Measurements from ENCODE around the gene ANXA7. TPM values are rescaled to one million over a fixed set of nuclear protein-coding genes. Genes with fewer than 3 reads are reported as not detected.
"Not testable (repeated sequence)": the region's sequence is repeated elsewhere in the genome, so short reads cannot be mapped to it uniquely, and the experiment has no call there.

ANXA7 gene
- total and polyA plus RNA-seq, 4 donors, result 55.6 to 72.3 (median 64.5) TPM

DNA sequence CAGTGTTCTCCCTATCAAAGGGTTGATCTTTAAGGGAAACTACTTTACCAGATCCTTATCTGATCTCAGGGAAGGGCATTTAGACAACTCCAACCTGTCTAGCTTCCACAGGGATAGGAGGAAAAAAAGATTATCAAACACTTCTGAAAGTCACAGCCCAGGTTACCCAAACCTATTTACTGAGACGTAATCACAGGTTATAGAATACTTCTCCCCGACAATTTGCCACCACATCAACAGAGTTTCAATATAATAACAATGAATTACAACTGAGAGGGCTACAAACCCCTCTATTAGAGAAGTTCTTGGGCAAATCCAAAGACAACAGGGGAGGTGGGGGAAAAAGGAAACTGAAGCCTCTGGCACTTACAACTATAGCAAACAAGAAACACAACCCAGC is 81.5 kb downstream of the ANXA7 start:
- H3K27me3 ChIP-seq (ENCODE audit: control insufficient read depth, insufficient read depth, low read length), result no peaks in the 10 kb centered on the region
- no peak overlapping the region for H3K27ac ChIP-seq (ENCODE audit: low read depth, low read length)
- no peak overlapping the region for H3K4me3 ChIP-seq (ENCODE audit: low read depth, low read length)
- H3K9me3 ChIP-seq (ENCODE audit: control insufficient read depth, insufficient read depth, low read length), result no peaks in the 10 kb centered on the region
- no CpG with 5 or more reads among the region's 2 CpGs for WGBS (ENCODE audit: insufficient coverage)
- H3K36me3 ChIP-seq (ENCODE audit: control insufficient read depth, insufficient read depth, low read length), result no peaks in the 10 kb centered on the region
- no peaks in the 10 kb centered on the region for H3K4me1 ChIP-seq (ENCODE audit: control insufficient read depth, insufficient read depth, low read length)
- no peak for DNase-seq (ENCODE audit: low read depth in 4 of 6, low spot score in 6 of 6)

DNA sequence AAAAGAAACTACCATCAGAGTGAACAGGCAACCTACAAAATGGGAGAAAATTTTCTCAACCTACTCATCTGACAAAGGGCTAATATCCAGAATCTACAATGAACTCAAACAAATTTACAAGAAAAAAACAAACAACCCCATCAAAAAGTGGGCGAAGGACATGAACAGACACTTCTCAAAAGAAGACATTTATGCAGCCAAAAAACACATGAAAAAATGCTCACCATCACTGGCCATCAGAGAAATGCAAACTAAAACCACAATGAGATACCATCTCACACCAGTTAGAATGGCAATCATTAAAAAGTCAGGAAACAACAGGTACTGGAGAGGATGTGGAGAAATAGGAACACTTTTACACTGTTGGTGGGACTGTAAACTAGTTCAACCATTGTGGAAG is 85.3 kb downstream of the ANXA7 start:
- DNase-seq (ENCODE audit: low read depth in 4 of 6, low spot score in 6 of 6); H3K9me3 ChIP-seq (ENCODE audit: control insufficient read depth, insufficient read depth, low read length); H3K4me1 ChIP-seq (ENCODE audit: control insufficient read depth, insufficient read depth, low read length); H3K27ac ChIP-seq (ENCODE audit: low read depth, low read length); H3K27me3 ChIP-seq (ENCODE audit: control insufficient read depth, insufficient read depth, low read length); H3K36me3 ChIP-seq (ENCODE audit: control insufficient read depth, insufficient read depth, low read length); H3K4me3 ChIP-seq (ENCODE audit: low read depth, low read length): not testable (repeated sequence)
- WGBS (ENCODE audit: insufficient coverage), result no CpG with 5 or more reads among the region's 1 CpG

GRCh38 chr10:73325290-73325689 is 88.6 kb downstream of the ANXA7 start:
- H3K27ac ChIP-seq (ENCODE audit: low read depth, low read length); DNase-seq (ENCODE audit: low read depth in 4 of 6, low spot score in 6 of 6); H3K9me3 ChIP-seq (ENCODE audit: control insufficient read depth, insufficient read depth, low read length); H3K36me3 ChIP-seq (ENCODE audit: control insufficient read depth, insufficient read depth, low read length); H3K4me1 ChIP-seq (ENCODE audit: control insufficient read depth, insufficient read depth, low read length); H3K27me3 ChIP-seq (ENCODE audit: control insufficient read depth, insufficient read depth, low read length); H3K4me3 ChIP-seq (ENCODE audit: low read depth, low read length): not testable (repeated sequence)
- no CpG with 5 or more reads among the region's 4 CpGs for WGBS (ENCODE audit: insufficient coverage)

Small RNA genes within 50 kb of the gene (small RNA-seq; reads per million reads assigned to genes)
- not detected for gene RF00019 (ENCODE audit: low replicate concordance)

Other genes with a start within 250 kb of the ANXA7 start
- gene ECD, start 246.1 kb downstream of the ANXA7 start, total RNA-seq, result 10 to 100 TPM; 28.9 to 30.9 TPM
- 10 to 100 TPM; 30.6 to 30.8 TPM for gene ECD, start 246.1 kb downstream of the ANXA7 start, polyA plus RNA-seq (ENCODE audit: insufficient read length in 2 of 2)
- 10 to 100 TPM; 32.1 to 39.5 TPM for gene FAM149B1, start 245.9 kb downstream of the ANXA7 start, total RNA-seq
- gene FAM149B1, start 245.9 kb downstream of the ANXA7 start, polyA plus RNA-seq (ENCODE audit: insufficient read length in 2 of 2), result 10 to 100 TPM; 36.9 to 39.9 TPM
- 10 to 100 TPM; 26.4 to 35.8 TPM for gene DNAJC9, start 166.8 kb downstream of the ANXA7 start, total RNA-seq
- 10 to 100 TPM; 36.6 to 37.9 TPM for gene DNAJC9, start 166.8 kb downstream of the ANXA7 start, polyA plus RNA-seq (ENCODE audit: insufficient read length in 2 of 2)
- 10 to 100 TPM; 62.2 to 65.8 TPM for gene MRPS16, start 161.4 kb downstream of the ANXA7 start, total RNA-seq
- gene MRPS16, start 161.4 kb downstream of the ANXA7 start, polyA plus RNA-seq (ENCODE audit: insufficient read length in 2 of 2), result 10 to 100 TPM; 68.8 to 84.3 TPM
- 10 to 100 TPM in 1 of 2 donors, 1 to 10 TPM in 1; 4.7 to 22.6 TPM for gene CFAP70, start 55.2 kb downstream of the ANXA7 start, total RNA-seq
- gene CFAP70, start 55.2 kb downstream of the ANXA7 start, polyA plus RNA-seq (ENCODE audit: insufficient read length in 2 of 2), result 10 to 100 TPM in 1 of 2 donors, 1 to 10 TPM in 1; 8.8 to 14.2 TPM
- 1 to 10 TPM; 3.2 to 3.9 TPM for gene MSS51, start 19.5 kb upstream of the ANXA7 start, total RNA-seq
- 1 to 10 TPM; 2.4 to 6.4 TPM for gene MSS51, start 19.5 kb upstream of the ANXA7 start, polyA plus RNA-seq (ENCODE audit: insufficient read length in 2 of 2)
- 100 to 1,000 TPM in 1 of 2 donors, 10 to 100 TPM in 1; 49.1 to 180 TPM for gene PPP3CB, start 82.0 kb upstream of the ANXA7 start, total RNA-seq
- 100 to 1,000 TPM; 166 to 173 TPM for gene PPP3CB, start 82.0 kb upstream of the ANXA7 start, polyA plus RNA-seq (ENCODE audit: insufficient read length in 2 of 2)
- gene USP54, start 177.3 kb upstream of the ANXA7 start, total RNA-seq, result 10 to 100 TPM; 94.2 to 98.3 TPM
- 10 to 100 TPM; 79.0 to 84.3 TPM for gene USP54, start 177.3 kb upstream of the ANXA7 start, polyA plus RNA-seq (ENCODE audit: insufficient read length in 2 of 2)
- gene MYOZ1, start 227.4 kb upstream of the ANXA7 start, total RNA-seq, result 1 to 10 TPM; 1.6 to 4.2 TPM
- gene MYOZ1, start 227.4 kb upstream of the ANXA7 start, polyA plus RNA-seq (ENCODE audit: insufficient read length in 2 of 2), result 1 to 10 TPM; 1.3 to 2.2 TPM
- under 1 TPM in 1 of 2 donors, not detected in 1; 0.11 TPM for gene SYNPO2L, start 242.0 kb upstream of the ANXA7 start, total RNA-seq
- gene SYNPO2L, start 242.0 kb upstream of the ANXA7 start, polyA plus RNA-seq (ENCODE audit: insufficient read length in 2 of 2), result 1 to 10 TPM in 1 of 2 donors, under 1 TPM in 1; 0.54 to 1.5 TPM

Data from spinal cord (tissue), 10 donors.